Measurements from ENCODE around the gene ASPN. TPM values are rescaled to one million over a fixed set of nuclear protein-coding genes. Genes with fewer than 3 reads are reported as not detected.

The ASPN gene
- total and polyA plus RNA-seq, 2 experiments from 2014 or later = 0.82 TPM; not detected in 1

GRCh38 chr9:92425474-92425873 is 56.8 kb downstream of the ASPN start:
- TF ChIP-seq ZNF462 (CRISPR knock-in tag; IDR thresholded peaks at IDR 0.05) (no peak), CTCF (conservative IDR thresholded peaks at IDR 0.05; ENCODE audit: low read depth in 2 of 2) (no peak), ETS1 (IDR thresholded peaks at IDR 0.05) (no peak), JUNB (IDR thresholded peaks at IDR 0.05; ENCODE audit: unreplicated experiment) (no peak), EZH2 (IDR thresholded peaks at IDR 0.05; ENCODE audit: low read depth, unreplicated experiment) (no peak), STAT1 (IDR thresholded peaks at IDR 0.05; ENCODE audit: unreplicated experiment) (no peak), CREB1 (CRISPR knock-in tag; IDR thresholded peaks at IDR 0.05; ENCODE audit: low read depth) (no peak), EZH2phosphoT487 (IDR thresholded peaks at IDR 0.05; ENCODE audit: unreplicated experiment) (no peak), NANOG (IDR thresholded peaks at IDR 0.05; ENCODE audit: borderline replicate concordance) (no peak), ZNF331 (CRISPR knock-in tag; IDR thresholded peaks at IDR 0.05; ENCODE audit: low read depth) (no peak), REST (IDR thresholded peaks at IDR 0.05; ENCODE audit: unreplicated experiment) (no peak), POLR2AphosphoS5 (IDR thresholded peaks at IDR 0.05; ENCODE audit: low read depth) (no peak), ZNF114 (CRISPR knock-in tag; IDR thresholded peaks at IDR 0.05) (no peak)
- Histone ChIP-seq H3K9me2 (ENCODE audit: insufficient read depth) (no peaks in the 10 kb centered on the region), H3K27me3 (ENCODE audit: insufficient read depth) (no peaks in the 10 kb centered on the region), H3K36me3 (ENCODE audit: insufficient read depth) (no peaks in the 10 kb centered on the region), H3K4me1 (ENCODE audit: insufficient read depth) (no peaks in the 10 kb centered on the region), H4K20me1 (replicated peaks; ENCODE audit: insufficient read depth) (no peaks in the 10 kb centered on the region), H3K27ac (ENCODE audit: low read depth) (no peak overlapping the region), H2AFZ (no peak overlapping the region), H3K4me2 (no peak overlapping the region), H3K79me2 (replicated peaks; ENCODE audit: insufficient read depth) (no peaks in the 10 kb centered on the region), H3K4me3 (no peak overlapping the region), H3F3A (replicated peaks; ENCODE audit: low read depth) (no peaks in the 10 kb centered on the region)
- Mint-ChIP-seq H3K27me3 (ENCODE audit: insufficient read depth, low read depth, poor library complexity) (no peaks in the 10 kb centered on the region), H3K27ac (no peak overlapping the region), H3K4me1 (peaks cover 7% of the 10 kb centered on the region; the same call in 2 of the 3 replicates), H3K36me3 (ENCODE audit: low read depth) (no peaks in the 10 kb centered on the region), H3K9me3 (no peaks in the 10 kb centered on the region), H3K4me3 (no peak overlapping the region)
- DNase-seq (ENCODE audit: low spot score) = no peak
- ATAC-seq = no peak

Data from GM23338 (cell line).